SU-DHL-6 (cell line): ENCODE measurements around the gene ANKRD55.

Experiments
- EZH2phosphoT487 ChIP-seq: fragments of 200-600 bp; sonication (generic), shearing (Covaris generic); conservative IDR thresholded peaks from 2 replicates; pipeline ENCODE4 v1.6.1; 2018; ENCODE audit warnings: mild to moderate bottlenecking, antibody characterized with exemption, low read length, moderate library complexity, mixed read lengths
- TF ChIP-seq, protein P1 (sequence below): fragments of 200-600 bp; sonication (generic); IDR thresholded peaks from one replicate; pipeline ENCODE4 v1.5.1; 2017; ENCODE audit warnings: antibody characterized with exemption, mild to moderate bottlenecking, low read length, moderate library complexity; ENCODE audit not compliant: insufficient read depth, poor library complexity, severe bottlenecking

DNA sequence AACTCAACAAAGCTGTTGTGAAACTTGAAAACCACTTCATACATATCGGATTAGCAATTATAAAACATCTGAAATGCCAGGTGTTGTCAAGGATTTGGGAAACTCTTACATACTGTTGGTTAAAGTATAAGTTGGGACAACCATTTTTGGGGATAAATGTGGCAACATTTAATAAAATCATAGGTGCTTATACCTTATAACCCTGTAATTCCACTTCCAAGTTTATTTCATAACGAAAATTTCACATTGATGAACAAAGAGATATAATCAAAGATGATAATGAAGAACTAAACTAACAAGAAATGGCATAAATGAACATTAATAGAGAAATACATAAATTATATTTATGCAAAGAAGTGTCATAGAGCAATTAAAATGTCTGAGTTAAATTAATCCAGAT, 54.3 kb downstream of the ANKRD55 start:
- TF ChIP-seq, protein P1, sequence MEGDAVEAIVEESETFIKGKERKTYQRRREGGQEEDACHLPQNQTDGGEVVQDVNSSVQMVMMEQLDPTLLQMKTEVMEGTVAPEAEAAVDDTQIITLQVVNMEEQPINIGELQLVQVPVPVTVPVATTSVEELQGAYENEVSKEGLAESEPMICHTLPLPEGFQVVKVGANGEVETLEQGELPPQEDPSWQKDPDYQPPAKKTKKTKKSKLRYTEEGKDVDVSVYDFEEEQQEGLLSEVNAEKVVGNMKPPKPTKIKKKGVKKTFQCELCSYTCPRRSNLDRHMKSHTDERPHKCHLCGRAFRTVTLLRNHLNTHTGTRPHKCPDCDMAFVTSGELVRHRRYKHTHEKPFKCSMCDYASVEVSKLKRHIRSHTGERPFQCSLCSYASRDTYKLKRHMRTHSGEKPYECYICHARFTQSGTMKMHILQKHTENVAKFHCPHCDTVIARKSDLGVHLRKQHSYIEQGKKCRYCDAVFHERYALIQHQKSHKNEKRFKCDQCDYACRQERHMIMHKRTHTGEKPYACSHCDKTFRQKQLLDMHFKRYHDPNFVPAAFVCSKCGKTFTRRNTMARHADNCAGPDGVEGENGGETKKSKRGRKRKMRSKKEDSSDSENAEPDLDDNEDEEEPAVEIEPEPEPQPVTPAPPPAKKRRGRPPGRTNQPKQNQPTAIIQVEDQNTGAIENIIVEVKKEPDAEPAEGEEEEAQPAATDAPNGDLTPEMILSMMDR: no peak
- no peak for TF ChIP-seq EZH2phosphoT487
